Globus pallidus (tissue), 1 donor: ENCODE measurements around the gene ONECUT2.

ENCODE experiments used
- DNase-seq: peaks from one replicate; pipeline ENCODE4 v3.0.0-alpha.2; 2015; ENCODE audit warnings: low spot score

ONECUT2 gene

GRCh38 chr18:57529151-57529550 is 94.0 kb downstream of the ONECUT2 start:
- DNase-seq, result no peak

- no peak for DNase-seq
Observed at GRCh38 chr18:57533006-57533867, 98.1 kb downstream of the ONECUT2 start.

- DNase-seq, result no peak
Observed at GRCh38 chr18:57533868-57534510, 98.8 kb downstream of the ONECUT2 start.

GRCh38 chr18:57534511-57534909 is 99.3 kb downstream of the ONECUT2 start:
- no peak for DNase-seq

- DNase-seq, result no peak
Observed at GRCh38 chr18:57538614-57539013, 103.4 kb downstream of the ONECUT2 start.

GRCh38 chr18:57539702-57540101 is 104.5 kb downstream of the ONECUT2 start:
- no peak for DNase-seq
